Activated CD8-positive, alpha-beta memory T cell treated with anti-CD3 and anti-CD28 coated beads, Interleukin-2, amount 10 ng/mL, durations not matched to agents 7 days and 5 days (primary cell): ENCODE results near the gene IP6K3. TPM values are rescaled to one million over a fixed set of nuclear protein-coding genes. Genes with fewer than 3 reads are reported as not detected.

ENCODE experiments used
- ATAC-seq: fragments of 150-1000 bp; cut with Tn5 transposase; one replicate; pipeline ENCODE4 v1.10.0; 2021; ENCODE audit warnings: moderate library complexity
- CTCF ChIA-PET: fragments of 350-600 bp; sonication (Branson Sonifier 250); formaldehyde crosslinking; loops from one replicate; lab custom pipeline; 2021; ENCODE audit warnings: antibody characterized with exemption; lab: Charles Lee
- DNase-seq: peaks from one replicate; pipeline ENCODE4 v3.0.0-alpha.2; 2020
- H3K27ac Mint-ChIP-seq: one replicate; pipeline ENCODE4 v1.8.0; 2021; ENCODE audit warnings: mild to moderate bottlenecking, mixed read lengths
- H3K27me3 Mint-ChIP-seq: one replicate; pipeline ENCODE4 v1.8.0; 2021; ENCODE audit warnings: mixed read lengths
- H3K36me3 Mint-ChIP-seq: one replicate; pipeline ENCODE4 v1.8.0; 2021; ENCODE audit warnings: mild to moderate bottlenecking, mixed read lengths
- H3K4me1 Mint-ChIP-seq: one replicate; pipeline ENCODE4 v1.8.0; 2021; ENCODE audit warnings: mixed read lengths
- H3K4me3 Mint-ChIP-seq: one replicate; pipeline ENCODE4 v1.8.0; 2021; ENCODE audit warnings: mild to moderate bottlenecking, moderate library complexity, mixed read lengths
- H3K9me3 Mint-ChIP-seq: one replicate; pipeline ENCODE4 v1.8.0; 2022; ENCODE audit warnings: low read depth, mixed read lengths
- total RNA-seq, 2 experiments: library from RNA; stranded (reverse); gene quantifications; one replicate each; pipeline ENCODE4 v1.2.3, GENCODE V29; 2021

IP6K3 gene
- total RNA-seq, 2 experiments from 2014 or later = not detected

GRCh38 chr6:33772902-33773472 is 26.3 kb upstream of the IP6K3 start:
- peaks cover 33% of the 10 kb centered on the region for H3K36me3 Mint-ChIP-seq
- H3K9me3 Mint-ChIP-seq = no peaks in the 10 kb centered on the region
- no peak overlapping the region for H3K4me3 Mint-ChIP-seq
- peaks cover 5% of the 10 kb centered on the region for H3K27me3 Mint-ChIP-seq
- CTCF ChIA-PET = interaction anchor here (1.2 to 10.1 kb wide), 11 partner anchors 13 to 372 kb away, joined by 3 to 192 read pairs (median 6); partner anchors contain the start of gene LEMD2
- no peak overlapping the region for H3K27ac Mint-ChIP-seq
- H3K4me1 Mint-ChIP-seq = peaks cover 12% of the 10 kb centered on the region
- DNase-seq (no peak), ATAC-seq (no peak)

- H3K27ac Mint-ChIP-seq = no peak overlapping the region
- peaks cover 9% of the 10 kb centered on the region for H3K27me3 Mint-ChIP-seq
- no peaks in the 10 kb centered on the region for H3K9me3 Mint-ChIP-seq
- peaks cover 28% of the 10 kb centered on the region for H3K36me3 Mint-ChIP-seq
- peaks cover 12% of the 10 kb centered on the region for H3K4me1 Mint-ChIP-seq
- ATAC-seq (no peak), DNase-seq (no peak)
- CTCF ChIA-PET = interaction anchor here (0.9 to 10.1 kb wide), 44 partner anchors 8 to 424 kb away, joined by 3 to 192 read pairs (median 5); partner anchors contain the start of genes LEMD2, MLN and UQCC2
- H3K4me3 Mint-ChIP-seq = no peak overlapping the region
These were observed 25.6 kb upstream of the IP6K3 start for GRCh38 chr6:33772082-33772830.

GRCh38 chr6:33771146-33772081 is 24.7 kb upstream of the IP6K3 start:
- DNase-seq (peak; percentile 73), ATAC-seq (peak; percentile 81)
- no peak overlapping the region for H3K27ac Mint-ChIP-seq
- H3K9me3 Mint-ChIP-seq = no peaks in the 10 kb centered on the region
- H3K4me1 Mint-ChIP-seq = peaks cover 12% of the 10 kb centered on the region
- H3K27me3 Mint-ChIP-seq = peaks cover 10% of the 10 kb centered on the region
- CTCF ChIA-PET = interaction anchor here (0.7 to 10.1 kb wide), 56 partner anchors 9 to 425 kb away, joined by 3 to 192 read pairs (median 4); partner anchors contain the start of genes LEMD2, MLN and UQCC2
- no peak overlapping the region for H3K4me3 Mint-ChIP-seq
- peaks cover 23% of the 10 kb centered on the region for H3K36me3 Mint-ChIP-seq

- no peak overlapping the region for H3K4me3 Mint-ChIP-seq
- CTCF ChIA-PET = interaction anchor here (0.7 to 10.1 kb wide), 54 partner anchors 10 to 426 kb away, joined by 3 to 192 read pairs (median 4); partner anchors contain the start of genes LEMD2, MLN and UQCC2
- peaks cover 10% of the 10 kb centered on the region for H3K27me3 Mint-ChIP-seq
- peaks cover 10% of the 10 kb centered on the region for H3K4me1 Mint-ChIP-seq
- H3K27ac Mint-ChIP-seq = no peak overlapping the region
- ATAC-seq (no peak), DNase-seq (no peak)
- peaks cover 17% of the 10 kb centered on the region for H3K36me3 Mint-ChIP-seq
- no peaks in the 10 kb centered on the region for H3K9me3 Mint-ChIP-seq
These were observed 24.1 kb upstream of the IP6K3 start for GRCh38 chr6:33770833-33771145.

GRCh38 chr6:33770124-33770832 is 23.6 kb upstream of the IP6K3 start:
- H3K27ac Mint-ChIP-seq = no peak overlapping the region

GRCh38 chr6:33769248-33769821 is 22.6 kb upstream of the IP6K3 start:
- no peak overlapping the region for H3K4me3 Mint-ChIP-seq
- CTCF ChIA-PET = interaction anchor here (0.9 to 10.1 kb wide), 16 partner anchors 9 to 385 kb away, joined by 3 to 192 read pairs (median 5); partner anchors contain the start of gene UQCC2
- no peak overlapping the region for H3K27ac Mint-ChIP-seq
- peaks cover 10% of the 10 kb centered on the region for H3K27me3 Mint-ChIP-seq
- H3K9me3 Mint-ChIP-seq = no peaks in the 10 kb centered on the region
- no peak for DNase-seq
- H3K36me3 Mint-ChIP-seq = peaks cover 8% of the 10 kb centered on the region
- no peak for ATAC-seq
- H3K4me1 Mint-ChIP-seq = peaks cover 10% of the 10 kb centered on the region

More at GRCh38 chr6:33770124-33770832, 23.6 kb upstream of the IP6K3 start:
- CTCF ChIA-PET = interaction anchor here (0.8 to 10.1 kb wide), 30 partner anchors 9 to 393 kb away, joined by 3 to 192 read pairs (median 5); partner anchors contain the start of genes LEMD2 and UQCC2
- no peak for DNase-seq
- no peak for ATAC-seq
- peaks cover 14% of the 10 kb centered on the region for H3K36me3 Mint-ChIP-seq
- H3K9me3 Mint-ChIP-seq = no peaks in the 10 kb centered on the region
- H3K4me3 Mint-ChIP-seq = no peak overlapping the region
- peaks cover 10% of the 10 kb centered on the region for H3K27me3 Mint-ChIP-seq
- peaks cover 10% of the 10 kb centered on the region for H3K4me1 Mint-ChIP-seq

- no peak overlapping the region for H3K4me3 Mint-ChIP-seq
- ATAC-seq = peak; percentile 76
- peaks cover 10% of the 10 kb centered on the region for H3K27me3 Mint-ChIP-seq
- peaks cover 8% of the 10 kb centered on the region for H3K36me3 Mint-ChIP-seq
- DNase-seq = peak; percentile 86
- H3K27ac Mint-ChIP-seq = no peak overlapping the region
- H3K4me1 Mint-ChIP-seq = peaks cover 10% of the 10 kb centered on the region
- no peaks in the 10 kb centered on the region for H3K9me3 Mint-ChIP-seq
- CTCF ChIA-PET = interaction anchor here (0.9 to 10.1 kb wide), 15 partner anchors 8 to 394 kb away, joined by 3 to 192 read pairs (median 6); partner anchors contain the start of gene UQCC2
These were observed 22.0 kb upstream of the IP6K3 start for GRCh38 chr6:33768644-33769120.

GRCh38 chr6:33766921-33767907 is 20.5 kb upstream of the IP6K3 start:
- ATAC-seq (no peak), DNase-seq (no peak)
- peaks cover 9% of the 10 kb centered on the region for H3K4me1 Mint-ChIP-seq
- no peaks in the 10 kb centered on the region for H3K9me3 Mint-ChIP-seq
- CTCF ChIA-PET = interaction anchor here (0.5 to 10.1 kb wide), 16 partner anchors 7 to 1699 kb away, joined by 3 to 192 read pairs (median 4); partner anchors contain the start of genes BAK1 and UQCC2
- no peak overlapping the region for H3K27ac Mint-ChIP-seq
- H3K4me3 Mint-ChIP-seq = no peak overlapping the region
- H3K36me3 Mint-ChIP-seq = peaks cover 5% of the 10 kb centered on the region
- H3K27me3 Mint-ChIP-seq = peaks cover 10% of the 10 kb centered on the region

- no peak for DNase-seq
- no peak overlapping the region for H3K27ac Mint-ChIP-seq
- CTCF ChIA-PET = interaction anchor here (0.9 to 10.1 kb wide), 3 partner anchors 21 to 389 kb away, joined by 3 to 192 read pairs (median 3); no protein-coding TSS in a partner anchor
- peaks cover 10% of the 10 kb centered on the region for H3K27me3 Mint-ChIP-seq
- H3K4me1 Mint-ChIP-seq = peaks cover 8% of the 10 kb centered on the region
- H3K4me3 Mint-ChIP-seq = no peak overlapping the region
- H3K36me3 Mint-ChIP-seq = no peaks in the 10 kb centered on the region
- no peaks in the 10 kb centered on the region for H3K9me3 Mint-ChIP-seq
- no peak for ATAC-seq
These were observed 18.7 kb upstream of the IP6K3 start for GRCh38 chr6:33765368-33765767.

GRCh38 chr6:33764036-33764435 is 17.3 kb upstream of the IP6K3 start:
- DNase-seq (no peak), ATAC-seq (no peak)
- CTCF ChIA-PET = interaction anchor here (1.0 to 7.6 kb wide), 6 partner anchors 7 to 264 kb away, joined by 3 to 58 read pairs (median 5); partner anchors contain the start of gene UQCC2
- Mint-ChIP-seq H3K4me1 (peaks cover 8% of the 10 kb centered on the region), H3K27ac (no peak overlapping the region), H3K9me3 (no peaks in the 10 kb centered on the region), H3K36me3 (no peaks in the 10 kb centered on the region), H3K4me3 (no peak overlapping the region), H3K27me3 (peaks cover 7% of the 10 kb centered on the region)

- H3K36me3 Mint-ChIP-seq = no peaks in the 10 kb centered on the region
These were observed 16.8 kb upstream of the IP6K3 start for GRCh38 chr6:33763483-33763882.

More at GRCh38 chr6:33763483-33763882, 16.8 kb upstream of the IP6K3 start:
- DNase-seq (no peak), ATAC-seq (no peak)
- Mint-ChIP-seq H3K27ac (no peak overlapping the region), H3K4me3 (no peak overlapping the region), H3K27me3 (peaks cover 6% of the 10 kb centered on the region), H3K4me1 (peaks cover 6% of the 10 kb centered on the region), H3K9me3 (no peaks in the 10 kb centered on the region)
- CTCF ChIA-PET = interaction anchor here (1.0 to 7.6 kb wide), 6 partner anchors 7 to 265 kb away, joined by 3 to 58 read pairs (median 5); partner anchors contain the start of gene UQCC2
